Measurements from ENCODE around the gene ZNF497.

Gene ZNF497

DNA sequence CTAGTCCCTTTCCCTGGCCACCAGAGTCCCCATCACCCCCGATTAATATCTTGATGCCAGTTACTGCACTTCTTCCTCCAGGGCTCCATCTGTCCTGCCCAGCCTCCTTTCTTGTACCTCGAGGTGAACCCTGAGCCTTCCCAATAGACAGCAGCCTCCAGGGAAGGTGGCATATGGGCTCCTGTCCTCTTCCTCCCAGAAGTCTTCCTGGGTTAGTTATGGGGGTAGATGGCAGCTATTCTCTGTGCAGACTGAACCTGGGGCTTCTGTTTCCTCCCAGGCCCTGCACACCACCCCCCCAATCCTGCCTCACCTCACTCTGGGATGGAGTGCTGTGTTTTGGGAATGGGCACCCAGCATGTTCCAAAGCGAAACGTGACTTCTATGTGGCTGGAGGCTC, 35.5 kb upstream of the ZNF497 start:
- peaks cover 3% of the 10 kb centered on the region; the same call in 1 of the 2 replicates for H3K4me1 ChIP-seq (ENCODE audit: control insufficient read depth, insufficient read depth, low read length)
- H3K27ac ChIP-seq (ENCODE audit: extremely low read depth, low read depth, low read length): no peak overlapping the region
- CTCF ChIA-PET: interaction anchor here (1.0 kb wide), 1 partner anchor 9 kb away, joined by 4 read pairs; no protein-coding TSS in a partner anchor
- POLR2A ChIA-PET: interaction anchor here (1.6 kb wide), 1 partner anchor 10 kb away, joined by 4 read pairs; the partner anchor contains the start of gene ZNF584
- peaks cover 15 to 31% of the 10 kb centered on the region in 2 experiments for H3K36me3 ChIP-seq (ENCODE audit: control insufficient read depth in 2 of 2, insufficient read depth in 1 of 2, low read length in 2 of 2)
- TF ChIP-seq ZNF221 (tag by site-specific recombination; IDR thresholded peaks at IDR 0.05; ENCODE audit: borderline replicate concordance) (no peak), BCL11A (tag by site-specific recombination; IDR thresholded peaks at IDR 0.05; ENCODE audit: low read depth) (no peak), ZNF366 (tag by site-specific recombination; conservative IDR thresholded peaks at IDR 0.05) (no peak), ZNF600 (tag by site-specific recombination; IDR thresholded peaks at IDR 0.05) (no peak), ZBTB1 (tag by site-specific recombination; IDR thresholded peaks at IDR 0.05) (no peak), ZFP41 (tag by site-specific recombination; IDR thresholded peaks at IDR 0.05; ENCODE audit: borderline replicate concordance) (no peak), IKZF3 (tag by site-specific recombination; IDR thresholded peaks at IDR 0.05) (no peak), KLF1 (tag by site-specific recombination; IDR thresholded peaks at IDR 0.05) (no peak), ZNF174 (tag by site-specific recombination; IDR thresholded peaks at IDR 0.05) (no peak), ZNF426 (tag by site-specific recombination; IDR thresholded peaks at IDR 0.05) (no peak), BCL11B (tag by site-specific recombination; IDR thresholded peaks at IDR 0.05; ENCODE audit: low read depth) (no peak), OVOL3 (tag by site-specific recombination; IDR thresholded peaks at IDR 0.05) (no peak), ZNF785 (tag by site-specific recombination; IDR thresholded peaks at IDR 0.05) (no peak), ZNF37A (tag by site-specific recombination; IDR thresholded peaks at IDR 0.05) (no peak), ZNF830 (tag by site-specific recombination; IDR thresholded peaks at IDR 0.05; ENCODE audit: low read depth) (no peak), ZNF558 (tag by site-specific recombination; IDR thresholded peaks at IDR 0.05) (no peak), MZF1 (tag by site-specific recombination; IDR thresholded peaks at IDR 0.05; ENCODE audit: borderline replicate concordance) (no peak), ZNF837 (tag by site-specific recombination; IDR thresholded peaks at IDR 0.05) (no peak), ZNF792 (tag by site-specific recombination; IDR thresholded peaks at IDR 0.05) (no peak)
- TF ChIP-seq, protein P1, sequence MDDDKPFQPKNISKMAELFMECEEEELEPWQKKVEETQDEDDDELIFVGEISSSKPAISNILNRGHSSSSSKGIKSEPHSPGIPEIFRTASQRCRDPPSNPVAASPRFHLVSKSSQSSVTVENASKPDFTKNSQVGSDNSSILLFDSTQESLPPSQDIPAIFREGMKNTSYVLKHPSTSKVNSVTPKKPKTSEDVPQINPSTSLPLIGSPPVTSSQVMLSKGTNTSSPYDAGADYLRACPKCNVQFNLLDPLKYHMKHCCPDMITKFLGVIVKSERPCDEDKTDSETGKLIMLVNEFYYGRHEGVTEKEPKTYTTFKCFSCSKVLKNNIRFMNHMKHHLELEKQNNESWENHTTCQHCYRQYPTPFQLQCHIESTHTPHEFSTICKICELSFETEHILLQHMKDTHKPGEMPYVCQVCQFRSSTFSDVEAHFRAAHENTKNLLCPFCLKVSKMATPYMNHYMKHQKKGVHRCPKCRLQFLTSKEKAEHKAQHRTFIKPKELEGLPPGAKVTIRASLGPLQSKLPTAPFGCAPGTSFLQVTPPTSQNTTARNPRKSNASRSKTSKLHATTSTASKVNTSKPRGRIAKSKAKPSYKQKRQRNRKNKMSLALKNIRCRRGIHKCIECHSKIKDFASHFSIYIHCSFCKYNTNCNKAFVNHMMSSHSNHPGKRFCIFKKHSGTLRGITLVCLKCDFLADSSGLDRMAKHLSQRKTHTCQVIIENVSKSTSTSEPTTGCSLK (tag by site-specific recombination; IDR thresholded peaks at IDR 0.05): no peak
- no peak overlapping the region for H3K4me3 ChIP-seq (ENCODE audit: low read depth, low read length)
- no peaks in the 10 kb centered on the region for H3K9me3 ChIP-seq (ENCODE audit: control insufficient read depth, insufficient read depth, low read depth, low read length)

DNA sequence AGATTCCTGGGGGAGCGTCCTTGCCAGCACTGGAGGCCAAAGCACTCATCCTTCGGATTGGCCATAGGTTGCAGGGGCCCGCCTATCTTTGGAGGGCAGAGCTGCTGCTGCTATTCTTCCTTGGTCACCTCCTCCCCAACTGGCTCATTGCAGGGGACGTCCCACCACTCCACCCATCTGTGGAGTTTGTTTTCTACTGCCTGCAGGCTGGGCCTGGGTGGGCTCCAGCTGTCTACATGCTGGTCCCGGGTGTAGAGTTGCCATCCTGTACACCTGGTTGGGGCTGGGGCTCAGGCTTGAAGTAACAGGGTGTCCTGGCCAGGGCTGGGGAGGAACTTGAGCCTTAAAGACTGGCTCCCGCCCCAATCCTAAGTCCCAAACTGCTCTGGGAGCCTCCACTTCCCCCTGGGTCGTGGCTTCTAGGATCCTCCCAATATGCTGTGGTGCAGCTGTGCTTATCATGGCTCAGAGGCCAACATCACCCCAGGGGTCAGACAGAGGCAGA, 35.0 kb upstream of the ZNF497 start:
- H3K4me3 ChIP-seq (ENCODE audit: low read depth, low read length): no peak overlapping the region
- peaks cover 20 to 36% of the 10 kb centered on the region in 2 experiments for H3K36me3 ChIP-seq (ENCODE audit: control insufficient read depth in 2 of 2, insufficient read depth in 1 of 2, low read length in 2 of 2)
- H3K9me3 ChIP-seq (ENCODE audit: control insufficient read depth, insufficient read depth, low read depth, low read length): no peaks in the 10 kb centered on the region
- peaks cover 3% of the 10 kb centered on the region; the same call in 1 of the 2 replicates for H3K4me1 ChIP-seq (ENCODE audit: control insufficient read depth, insufficient read depth, low read length)
- H3K27ac ChIP-seq (ENCODE audit: extremely low read depth, low read depth, low read length): no peak overlapping the region
- POLR2A ChIA-PET: interaction anchor here (1.6 kb wide), 1 partner anchor 11 kb away, joined by 4 read pairs; the partner anchor contains the start of gene ZNF584
- CTCF ChIA-PET: interaction anchor here (1.0 kb wide), 1 partner anchor 9 kb away, joined by 4 read pairs; no protein-coding TSS in a partner anchor
- TF ChIP-seq ZNF155 (tag by site-specific recombination; IDR thresholded peaks at IDR 0.05) (no peak), SP2 (tag by site-specific recombination; IDR thresholded peaks at IDR 0.05) (peak; percentile 57), ZNF169 (tag by site-specific recombination; IDR thresholded peaks at IDR 0.05) (no peak), ZNF341 (tag by site-specific recombination; IDR thresholded peaks at IDR 0.05; ENCODE audit: low read depth) (peak; percentile 93), RBAK (tag by site-specific recombination; IDR thresholded peaks at IDR 0.05) (no peak), MZF1 (tag by site-specific recombination; IDR thresholded peaks at IDR 0.05; ENCODE audit: borderline replicate concordance) (no peak)
- TF ChIP-seq, protein P2, sequence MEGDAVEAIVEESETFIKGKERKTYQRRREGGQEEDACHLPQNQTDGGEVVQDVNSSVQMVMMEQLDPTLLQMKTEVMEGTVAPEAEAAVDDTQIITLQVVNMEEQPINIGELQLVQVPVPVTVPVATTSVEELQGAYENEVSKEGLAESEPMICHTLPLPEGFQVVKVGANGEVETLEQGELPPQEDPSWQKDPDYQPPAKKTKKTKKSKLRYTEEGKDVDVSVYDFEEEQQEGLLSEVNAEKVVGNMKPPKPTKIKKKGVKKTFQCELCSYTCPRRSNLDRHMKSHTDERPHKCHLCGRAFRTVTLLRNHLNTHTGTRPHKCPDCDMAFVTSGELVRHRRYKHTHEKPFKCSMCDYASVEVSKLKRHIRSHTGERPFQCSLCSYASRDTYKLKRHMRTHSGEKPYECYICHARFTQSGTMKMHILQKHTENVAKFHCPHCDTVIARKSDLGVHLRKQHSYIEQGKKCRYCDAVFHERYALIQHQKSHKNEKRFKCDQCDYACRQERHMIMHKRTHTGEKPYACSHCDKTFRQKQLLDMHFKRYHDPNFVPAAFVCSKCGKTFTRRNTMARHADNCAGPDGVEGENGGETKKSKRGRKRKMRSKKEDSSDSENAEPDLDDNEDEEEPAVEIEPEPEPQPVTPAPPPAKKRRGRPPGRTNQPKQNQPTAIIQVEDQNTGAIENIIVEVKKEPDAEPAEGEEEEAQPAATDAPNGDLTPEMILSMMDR (tag by site-specific recombination; IDR thresholded peaks at IDR 0.05): no peak
- TF ChIP-seq, protein P3, sequence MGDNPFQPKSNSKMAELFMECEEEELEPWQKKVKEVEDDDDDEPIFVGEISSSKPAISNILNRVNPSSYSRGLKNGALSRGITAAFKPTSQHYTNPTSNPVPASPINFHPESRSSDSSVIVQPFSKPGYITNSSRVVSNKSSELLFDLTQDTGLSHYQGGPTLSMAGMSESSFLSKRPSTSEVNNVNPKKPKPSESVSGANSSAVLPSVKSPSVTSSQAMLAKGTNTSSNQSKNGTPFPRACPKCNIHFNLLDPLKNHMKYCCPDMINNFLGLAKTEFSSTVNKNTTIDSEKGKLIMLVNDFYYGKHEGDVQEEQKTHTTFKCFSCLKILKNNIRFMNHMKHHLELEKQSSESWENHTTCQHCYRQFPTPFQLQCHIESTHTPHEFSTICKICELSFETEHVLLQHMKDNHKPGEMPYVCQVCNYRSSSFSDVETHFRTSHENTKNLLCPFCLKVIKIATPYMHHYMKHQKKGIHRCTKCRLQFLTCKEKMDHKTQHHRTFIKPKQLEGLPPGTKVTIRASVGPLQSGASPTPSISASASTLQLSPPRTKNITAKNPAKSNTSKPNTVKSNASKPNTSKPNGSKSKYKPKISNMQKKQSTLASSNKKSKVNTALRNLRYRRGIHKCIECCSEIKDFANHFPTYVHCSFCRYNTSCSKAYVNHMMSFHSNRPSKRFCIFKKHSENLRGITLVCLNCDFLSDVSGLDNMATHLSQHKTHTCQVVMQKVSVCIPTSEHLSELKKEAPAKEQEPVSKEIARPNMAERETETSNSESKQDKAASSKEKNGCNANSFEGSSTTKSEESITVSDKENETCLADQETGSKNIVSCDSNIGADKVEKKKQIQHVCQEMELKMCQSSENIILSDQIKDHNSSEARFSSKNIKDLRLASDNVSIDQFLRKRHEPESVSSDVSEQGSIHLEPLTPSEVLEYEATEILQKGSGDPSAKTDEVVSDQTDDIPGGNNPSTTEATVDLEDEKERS (tag by site-specific recombination; IDR thresholded peaks at IDR 0.05): no peak
- TF ChIP-seq, protein P4, sequence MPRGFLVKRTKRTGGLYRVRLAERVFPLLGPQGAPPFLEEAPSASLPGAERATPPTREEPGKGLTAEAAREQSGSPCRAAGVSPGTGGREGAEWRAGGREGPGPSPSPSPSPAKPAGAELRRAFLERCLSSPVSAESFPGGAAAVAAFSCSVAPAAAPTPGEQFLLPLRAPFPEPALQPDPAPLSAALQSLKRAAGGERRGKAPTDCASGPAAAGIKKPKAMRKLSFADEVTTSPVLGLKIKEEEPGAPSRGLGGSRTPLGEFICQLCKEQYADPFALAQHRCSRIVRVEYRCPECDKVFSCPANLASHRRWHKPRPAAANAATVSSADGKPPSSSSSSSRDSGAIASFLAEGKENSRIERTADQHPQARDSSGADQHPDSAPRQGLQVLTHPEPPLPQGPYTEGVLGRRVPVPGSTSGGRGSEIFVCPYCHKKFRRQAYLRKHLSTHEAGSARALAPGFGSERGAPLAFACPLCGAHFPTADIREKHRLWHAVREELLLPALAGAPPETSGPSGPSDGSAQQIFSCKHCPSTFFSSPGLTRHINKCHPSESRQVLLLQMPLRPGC (tag by site-specific recombination; IDR thresholded peaks at IDR 0.05): no peak
